ENCODE data around the gene SIX3. TPM values are rescaled to one million over a fixed set of nuclear protein-coding genes. Genes with fewer than 3 reads are reported as not detected.

SIX3 gene
- polyA plus RNA-seq, 1 of the 3 experiments (the other 2 are of a cell fraction) = 0.58 TPM

GRCh38 chr2:44952806-44953498 lies 11.4 kb downstream of the SIX3 start:
- no peak overlapping the region for H3K27ac ChIP-seq (ENCODE audit: low read depth in 2 of 2, low read length in 1 of 2)
- H2AFZ ChIP-seq (ENCODE audit: low read depth) = no peak overlapping the region
- no peaks in the 10 kb centered on the region for H3F3A ChIP-seq (replicated peaks; ENCODE audit: insufficient read depth)
- no peak for DNase-seq
- H4K20me1 ChIP-seq (ENCODE audit: insufficient read depth) = no peaks in the 10 kb centered on the region
- no peak overlapping the region for H3K4me3 ChIP-seq (ENCODE audit: low read depth in 2 of 2, low read length in 1 of 2)
- no peaks in the 10 kb centered on the region for H3K36me3 ChIP-seq (replicated peaks in 1 of 2; ENCODE audit: control insufficient read depth in 1 of 2, insufficient read depth in 2 of 2, low read length in 1 of 2)
- H3K9ac ChIP-seq = no peak overlapping the region
- peaks cover 0 to 24% of the 10 kb centered on the region in 2 experiments; a peak in 1 of 4 replicates for H3K4me1 ChIP-seq (ENCODE audit: control insufficient read depth in 1 of 2, insufficient read depth in 2 of 2, low read depth in 1 of 2, low read length in 1 of 2)
- no peaks in the 10 kb centered on the region for H3K27me3 ChIP-seq (ENCODE audit: insufficient read depth)
- H3K9me3 ChIP-seq = no peaks in the 10 kb centered on the region
- no peak overlapping the region for H3K4me2 ChIP-seq
- 93% methylated on average over 39 of the region's 39 CpGs for WGBS (ENCODE audit: low lambda C conversion rate)
- no peaks in the 10 kb centered on the region for H3K9me2 ChIP-seq
- no peaks in the 10 kb centered on the region for H3K79me2 ChIP-seq (ENCODE audit: insufficient read depth)
- TF ChIP-seq JUND (IDR thresholded peaks at IDR 0.05) (no peak), TAF1 (IDR thresholded peaks at IDR 0.05; ENCODE audit: borderline replicate concordance, low read depth, low read length) (no peak), EZH2phosphoT487 (IDR thresholded peaks at IDR 0.05; ENCODE audit: borderline replicate concordance, low read depth) (no peak), SMC3 (IDR thresholded peaks at IDR 0.05; ENCODE audit: low read depth, low read length) (no peak), GATA2 (CRISPR knock-in tag; IDR thresholded peaks at IDR 0.05) (no peak), FOSL2 (IDR thresholded peaks at IDR 0.05; ENCODE audit: borderline replicate concordance, low read depth) (no peak), FOXM1 (IDR thresholded peaks at IDR 0.05; ENCODE audit: low read depth) (no peak), NFIC (IDR thresholded peaks at IDR 0.05; ENCODE audit: borderline replicate concordance) (no peak), ELF1 (IDR thresholded peaks at IDR 0.05) (no peak), MXI1 (IDR thresholded peaks at IDR 0.05; ENCODE audit: low read depth, low read length) (no peak), EP300 (IDR thresholded peaks at IDR 0.05; ENCODE audit: borderline replicate concordance in 1 of 2, low read depth in 1 of 2, low read length in 1 of 2) (no peak), TEAD4 (IDR thresholded peaks at IDR 0.05; ENCODE audit: borderline replicate concordance, insufficient read depth) (no peak)
- TF ChIP-seq, protein P1, sequence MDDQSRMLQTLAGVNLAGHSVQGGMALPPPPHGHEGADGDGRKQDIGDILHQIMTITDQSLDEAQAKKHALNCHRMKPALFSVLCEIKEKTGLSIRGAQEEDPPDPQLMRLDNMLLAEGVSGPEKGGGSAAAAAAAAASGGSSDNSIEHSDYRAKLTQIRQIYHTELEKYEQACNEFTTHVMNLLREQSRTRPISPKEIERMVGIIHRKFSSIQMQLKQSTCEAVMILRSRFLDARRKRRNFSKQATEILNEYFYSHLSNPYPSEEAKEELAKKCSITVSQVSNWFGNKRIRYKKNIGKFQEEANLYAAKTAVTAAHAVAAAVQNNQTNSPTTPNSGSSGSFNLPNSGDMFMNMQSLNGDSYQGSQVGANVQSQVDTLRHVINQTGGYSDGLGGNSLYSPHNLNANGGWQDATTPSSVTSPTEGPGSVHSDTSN (IDR thresholded peaks at IDR 0.05) = no peak
- TF ChIP-seq, protein P2, sequence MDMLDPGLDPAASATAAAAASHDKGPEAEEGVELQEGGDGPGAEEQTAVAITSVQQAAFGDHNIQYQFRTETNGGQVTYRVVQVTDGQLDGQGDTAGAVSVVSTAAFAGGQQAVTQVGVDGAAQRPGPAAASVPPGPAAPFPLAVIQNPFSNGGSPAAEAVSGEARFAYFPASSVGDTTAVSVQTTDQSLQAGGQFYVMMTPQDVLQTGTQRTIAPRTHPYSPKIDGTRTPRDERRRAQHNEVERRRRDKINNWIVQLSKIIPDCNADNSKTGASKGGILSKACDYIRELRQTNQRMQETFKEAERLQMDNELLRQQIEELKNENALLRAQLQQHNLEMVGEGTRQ (IDR thresholded peaks at IDR 0.05; ENCODE audit: borderline replicate concordance, low read depth, low read length) = no peak
- TF ChIP-seq, protein P3, sequence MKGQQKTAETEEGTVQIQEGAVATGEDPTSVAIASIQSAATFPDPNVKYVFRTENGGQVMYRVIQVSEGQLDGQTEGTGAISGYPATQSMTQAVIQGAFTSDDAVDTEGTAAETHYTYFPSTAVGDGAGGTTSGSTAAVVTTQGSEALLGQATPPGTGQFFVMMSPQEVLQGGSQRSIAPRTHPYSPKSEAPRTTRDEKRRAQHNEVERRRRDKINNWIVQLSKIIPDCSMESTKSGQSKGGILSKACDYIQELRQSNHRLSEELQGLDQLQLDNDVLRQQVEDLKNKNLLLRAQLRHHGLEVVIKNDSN (IDR thresholded peaks at IDR 0.05; ENCODE audit: borderline replicate concordance, low read depth) = no peak
- CTCF ChIA-PET = interaction anchor here (1.4 to 20.5 kb wide), 6 partner anchors 10 to 909 kb away, joined by 4 to 581 read pairs (median 52); no protein-coding TSS in a partner anchor
- POLR2A ChIA-PET = no interaction called here
